ENCODE measurements around the gene MRPL44.

- TF ChIP-seq EZH2phosphoT487 (IDR thresholded peaks at IDR 0.05), result no peak
- TF ChIP-seq, protein P1, sequence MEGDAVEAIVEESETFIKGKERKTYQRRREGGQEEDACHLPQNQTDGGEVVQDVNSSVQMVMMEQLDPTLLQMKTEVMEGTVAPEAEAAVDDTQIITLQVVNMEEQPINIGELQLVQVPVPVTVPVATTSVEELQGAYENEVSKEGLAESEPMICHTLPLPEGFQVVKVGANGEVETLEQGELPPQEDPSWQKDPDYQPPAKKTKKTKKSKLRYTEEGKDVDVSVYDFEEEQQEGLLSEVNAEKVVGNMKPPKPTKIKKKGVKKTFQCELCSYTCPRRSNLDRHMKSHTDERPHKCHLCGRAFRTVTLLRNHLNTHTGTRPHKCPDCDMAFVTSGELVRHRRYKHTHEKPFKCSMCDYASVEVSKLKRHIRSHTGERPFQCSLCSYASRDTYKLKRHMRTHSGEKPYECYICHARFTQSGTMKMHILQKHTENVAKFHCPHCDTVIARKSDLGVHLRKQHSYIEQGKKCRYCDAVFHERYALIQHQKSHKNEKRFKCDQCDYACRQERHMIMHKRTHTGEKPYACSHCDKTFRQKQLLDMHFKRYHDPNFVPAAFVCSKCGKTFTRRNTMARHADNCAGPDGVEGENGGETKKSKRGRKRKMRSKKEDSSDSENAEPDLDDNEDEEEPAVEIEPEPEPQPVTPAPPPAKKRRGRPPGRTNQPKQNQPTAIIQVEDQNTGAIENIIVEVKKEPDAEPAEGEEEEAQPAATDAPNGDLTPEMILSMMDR (IDR thresholded peaks at IDR 0.05), result no peak
These were observed 48.8 kb upstream of the MRPL44 start for GRCh38 chr2:223908304-223908998.
